ENCODE data around the gene TIGD3.

Gene TIGD3

GRCh38 chr11:65401073-65401802, 46.7 kb downstream of the TIGD3 start:
- Histone ChIP-seq H3F3A (ENCODE audit: insufficient read depth, low read length) (peaks cover 11% of the 10 kb centered on the region), H3K9me2 (ENCODE audit: low read depth, low read length) (no peaks in the 10 kb centered on the region), H3K9me3 (ENCODE audit: low read length) (no peaks in the 10 kb centered on the region), H3K79me2 (ENCODE audit: insufficient read depth, low read length) (no peaks in the 10 kb centered on the region), H3K9ac (ENCODE audit: low read length) (no peak overlapping the region), H3K36me3 (ENCODE audit: insufficient read depth, low read length) (peaks cover 73% of the 10 kb centered on the region), H3K4me3 (ENCODE audit: low read depth, low read length, poor library complexity, severe bottlenecking) (no peak overlapping the region), H3K27me3 (ENCODE audit: insufficient read depth, low read length) (no peaks in the 10 kb centered on the region), H3K4me1 (ENCODE audit: insufficient read depth, low read length, severe bottlenecking) (peaks cover 20% of the 10 kb centered on the region), H3K27ac (ENCODE audit: low read depth, low read length, poor library complexity, severe bottlenecking) (peak overlapping the region; percentile 32), H4K20me1 (ENCODE audit: insufficient read depth, low read length) (no peaks in the 10 kb centered on the region), H3K4me2 (ENCODE audit: low read length) (no peak overlapping the region), H2AFZ (ENCODE audit: low read length) (no peak overlapping the region)
- no peak for TF ChIP-seq EZH2 (IDR thresholded peaks at IDR 0.05; ENCODE audit: borderline replicate concordance, low read length)
- 0 out of 2 replicates have a peak, but pooled peaks have one; percentile 5 for TF ChIP-seq CTCF (IDR thresholded peaks at IDR 0.05; ENCODE audit: low read length)

GRCh38 chr11:65401803-65402248, 47.3 kb downstream of the TIGD3 start:
- Histone ChIP-seq H3K9me3 (ENCODE audit: low read length) (no peaks in the 10 kb centered on the region), H3K4me2 (ENCODE audit: low read length) (no peak overlapping the region), H3K4me1 (ENCODE audit: insufficient read depth, low read length, severe bottlenecking) (peaks cover 20% of the 10 kb centered on the region), H4K20me1 (ENCODE audit: insufficient read depth, low read length) (no peaks in the 10 kb centered on the region), H3K4me3 (ENCODE audit: low read depth, low read length, poor library complexity, severe bottlenecking) (no peak overlapping the region), H3K9ac (ENCODE audit: low read length) (no peak overlapping the region), H3K27ac (ENCODE audit: low read depth, low read length, poor library complexity, severe bottlenecking) (peak overlapping the region; percentile 95), H2AFZ (ENCODE audit: low read length) (no peak overlapping the region), H3K36me3 (ENCODE audit: insufficient read depth, low read length) (peaks cover 73% of the 10 kb centered on the region), H3K79me2 (ENCODE audit: insufficient read depth, low read length) (no peaks in the 10 kb centered on the region), H3K27me3 (ENCODE audit: insufficient read depth, low read length) (no peaks in the 10 kb centered on the region), H3K9me2 (ENCODE audit: low read depth, low read length) (no peaks in the 10 kb centered on the region), H3F3A (ENCODE audit: insufficient read depth, low read length) (peaks cover 11% of the 10 kb centered on the region)
- TF ChIP-seq CTCF (IDR thresholded peaks at IDR 0.05; ENCODE audit: low read length): no peak
- TF ChIP-seq EZH2 (IDR thresholded peaks at IDR 0.05; ENCODE audit: borderline replicate concordance, low read length): no peak

GRCh38 chr11:65402790-65403189, 48.2 kb downstream of the TIGD3 start:
- no peak overlapping the region for H2AFZ ChIP-seq (ENCODE audit: low read length)
- H4K20me1 ChIP-seq (ENCODE audit: insufficient read depth, low read length): no peaks in the 10 kb centered on the region
- peaks cover 11% of the 10 kb centered on the region for H3F3A ChIP-seq (ENCODE audit: insufficient read depth, low read length)
- peaks cover 26% of the 10 kb centered on the region for H3K4me1 ChIP-seq (ENCODE audit: insufficient read depth, low read length, severe bottlenecking)
- no peak overlapping the region for H3K9ac ChIP-seq (ENCODE audit: low read length)
- H3K27ac ChIP-seq (ENCODE audit: low read depth, low read length, poor library complexity, severe bottlenecking): peak overlapping the region; percentile 95
- H3K4me2 ChIP-seq (ENCODE audit: low read length): no peak overlapping the region
- TF ChIP-seq EZH2 (IDR thresholded peaks at IDR 0.05; ENCODE audit: borderline replicate concordance, low read length): no peak
- no peak for TF ChIP-seq CTCF (IDR thresholded peaks at IDR 0.05; ENCODE audit: low read length)
- H3K36me3 ChIP-seq (ENCODE audit: insufficient read depth, low read length): peaks cover 71% of the 10 kb centered on the region
- no peaks in the 10 kb centered on the region for H3K79me2 ChIP-seq (ENCODE audit: insufficient read depth, low read length)
- no peaks in the 10 kb centered on the region for H3K9me2 ChIP-seq (ENCODE audit: low read depth, low read length)
- H3K4me3 ChIP-seq (ENCODE audit: low read depth, low read length, poor library complexity, severe bottlenecking): no peak overlapping the region
- H3K9me3 ChIP-seq (ENCODE audit: low read length): no peaks in the 10 kb centered on the region
- no peaks in the 10 kb centered on the region for H3K27me3 ChIP-seq (ENCODE audit: insufficient read depth, low read length)
